DMS 273 treated with DMSO at 0.1 percent for 48 hours (cell line): Measurements from ENCODE around the gene SETDB1.

Experiments
- DNase-seq: peaks from one replicate; lab custom pipeline; 2025; lab: John Stamatoyannopoulos, UW

The SETDB1 gene

GRCh38 chr1:150931773-150932172, 5.6 kb downstream of the SETDB1 start:
- DNase-seq = peak; percentile 88

GRCh38 chr1:150944856-150945255, 18.7 kb downstream of the SETDB1 start:
- DNase-seq = no peak

- DNase-seq = no peak
Observed at GRCh38 chr1:150954708-150955107, 28.5 kb downstream of the SETDB1 start.

- no peak for DNase-seq
Observed at GRCh38 chr1:150955280-150955679, 29.1 kb downstream of the SETDB1 start.

GRCh38 chr1:150957666-150958065, 31.5 kb downstream of the SETDB1 start:
- DNase-seq = no peak

GRCh38 chr1:150960646-150961045, 34.5 kb downstream of the SETDB1 start:
- no peak for DNase-seq

GRCh38 chr1:150961756-150962155, 35.6 kb downstream of the SETDB1 start:
- no peak for DNase-seq

GRCh38 chr1:150963321-150964163, 37.4 kb downstream of the SETDB1 start:
- no peak for DNase-seq

GRCh38 chr1:150964164-150964489, 38.0 kb downstream of the SETDB1 start:
- DNase-seq = no peak

- no peak for DNase-seq
Observed at GRCh38 chr1:150965605-150966004, 39.4 kb downstream of the SETDB1 start.

GRCh38 chr1:150966011-150966410, 39.8 kb downstream of the SETDB1 start:
- DNase-seq = no peak

GRCh38 chr1:150967936-150968335, 41.8 kb downstream of the SETDB1 start:
- DNase-seq = no peak

- no peak for DNase-seq
Observed at GRCh38 chr1:150968491-150968890, 42.3 kb downstream of the SETDB1 start.

- no peak for DNase-seq
Observed at GRCh38 chr1:150969626-150970025, 43.5 kb downstream of the SETDB1 start.

GRCh38 chr1:150970808-150971582, 44.8 kb downstream of the SETDB1 start:
- DNase-seq = no peak

GRCh38 chr1:150971583-150972416, 45.6 kb downstream of the SETDB1 start:
- peak; percentile 94 for DNase-seq

GRCh38 chr1:150972417-150972940, 46.3 kb downstream of the SETDB1 start:
- DNase-seq = peak; percentile 94

GRCh38 chr1:150973258-150973835, 47.2 kb downstream of the SETDB1 start:
- no peak for DNase-seq

GRCh38 chr1:150973836-150974579, 47.8 kb downstream of the SETDB1 start:
- DNase-seq = peak; percentile 93

- DNase-seq = peak; percentile 97
Observed at GRCh38 chr1:150974580-150975478, 48.7 kb downstream of the SETDB1 start, which contains the start of gene CERS2. CERS2 (minus strand) TSS chr1:150974835; CDS start chr1:150969090, 5,745 bp downstream.
